ENCODE results near the gene MTMR1.
A peak's percentile ranks its signal among the peaks of the same experiment; 100 is the strongest.

The MTMR1 gene

DNA sequence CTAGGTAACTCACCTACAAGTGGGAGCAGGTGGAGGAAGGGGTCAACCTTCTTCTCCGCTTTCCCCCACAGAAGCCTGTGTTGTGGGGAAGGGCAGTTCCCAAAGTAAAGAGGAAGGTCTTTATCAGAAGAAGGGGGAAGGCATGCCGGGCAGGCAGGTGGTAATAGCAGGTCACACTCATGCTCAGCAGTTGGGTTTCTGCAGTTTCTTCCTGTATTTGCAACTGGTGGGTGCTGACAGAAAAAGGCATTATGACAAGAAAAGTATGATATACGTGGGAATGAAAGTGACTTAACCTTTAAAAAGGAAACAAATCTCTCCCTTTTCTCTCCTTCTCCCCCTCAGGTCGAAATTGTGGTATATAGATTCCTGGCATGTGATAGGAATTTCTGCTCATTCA lies 3.7 kb downstream of the MTMR1 start:
- peak overlapping the region; percentile 88 for H3K27ac ChIP-seq
- no peak for TF ChIP-seq CTCF (IDR thresholded peaks at IDR 0.05)
- H3K36me3 ChIP-seq = no peaks in the 10 kb centered on the region
- H3K9me3 ChIP-seq = no peaks in the 10 kb centered on the region
- peaks cover 49 to 52% of the 10 kb centered on the region in 2 experiments for H3K4me1 ChIP-seq (ENCODE audit: control insufficient read depth in 1 of 2, insufficient read depth in 1 of 2, low read depth in 1 of 2, low read length in 1 of 2)
- no peaks in the 10 kb centered on the region for H3K27me3 ChIP-seq
- H3K4me3 ChIP-seq (ENCODE audit: low read depth in 1 of 2, low read length in 1 of 2) = peak overlapping the region; percentile 43

DNA sequence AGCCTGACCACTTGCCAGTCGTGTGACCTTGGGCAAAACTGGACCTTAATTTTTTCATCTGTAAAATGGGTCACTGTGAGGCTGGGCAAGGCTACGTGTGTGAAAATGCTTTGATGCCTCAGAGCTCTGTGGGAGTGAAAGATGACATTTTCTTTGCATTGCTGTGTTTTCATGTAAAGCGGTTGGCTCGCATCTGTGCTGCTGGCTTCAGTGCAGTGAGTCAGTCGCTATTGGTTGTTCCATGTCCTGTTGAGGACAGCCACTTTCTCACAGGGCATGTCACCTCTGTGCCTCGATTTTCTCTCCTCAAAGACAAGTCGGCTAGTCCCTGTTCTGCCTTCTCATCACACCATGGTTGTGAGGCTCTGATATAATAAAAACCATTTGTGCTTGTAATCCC lies 4.4 kb downstream of the MTMR1 start:
- Histone ChIP-seq H3K27me3 (no peaks in the 10 kb centered on the region), H3K4me1 (ENCODE audit: control insufficient read depth in 1 of 2, insufficient read depth in 1 of 2, low read depth in 1 of 2, low read length in 1 of 2) (peaks cover 51 to 52% of the 10 kb centered on the region in 2 experiments), H3K4me3 (ENCODE audit: low read depth in 1 of 2, low read length in 1 of 2) (peak overlapping the region in 1 of 2 experiments; percentile 43), H3K27ac (peak overlapping the region; percentile 88), H3K9me3 (no peaks in the 10 kb centered on the region), H3K36me3 (no peaks in the 10 kb centered on the region)
- TF ChIP-seq CTCF (IDR thresholded peaks at IDR 0.05) = no peak

- Histone ChIP-seq H3K27ac (no peak overlapping the region), H3K4me3 (ENCODE audit: low read depth in 1 of 2, low read length in 1 of 2) (no peak overlapping the region), H3K4me1 (ENCODE audit: control insufficient read depth in 1 of 2, insufficient read depth in 1 of 2, low read depth in 1 of 2, low read length in 1 of 2) (peaks cover 64% of the 10 kb centered on the region in 2 experiments), H3K36me3 (no peaks in the 10 kb centered on the region), H3K9me3 (no peaks in the 10 kb centered on the region), H3K27me3 (no peaks in the 10 kb centered on the region)
- no peak for TF ChIP-seq CTCF (IDR thresholded peaks at IDR 0.05)
These were observed 5.8 kb downstream of the MTMR1 start for GRCh38 chrX:150698981-150699380.

DNA sequence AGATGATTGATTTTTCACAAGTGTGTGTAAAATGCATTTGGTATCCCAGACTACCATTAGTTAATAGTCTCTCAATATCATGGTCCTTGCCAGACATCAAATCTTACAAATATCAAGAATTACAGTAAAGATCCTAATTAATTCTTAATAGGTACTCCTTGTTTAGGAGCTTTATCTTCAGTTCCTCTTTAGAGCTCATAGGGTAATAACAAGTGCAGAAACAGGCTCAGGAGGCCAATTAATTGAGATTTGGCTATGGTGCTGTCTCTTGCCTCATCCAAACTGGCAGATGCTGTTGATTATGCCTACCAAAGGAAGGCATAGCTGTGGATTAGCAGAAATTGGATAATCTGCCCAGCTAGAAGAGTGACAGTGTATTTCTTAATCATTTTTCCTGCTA lies 6.9 kb downstream of the MTMR1 start:
- TF ChIP-seq CTCF (IDR thresholded peaks at IDR 0.05) = no peak
- Histone ChIP-seq H3K36me3 (no peaks in the 10 kb centered on the region), H3K4me3 (ENCODE audit: low read depth in 1 of 2, low read length in 1 of 2) (no peak overlapping the region), H3K27me3 (no peaks in the 10 kb centered on the region), H3K9me3 (no peaks in the 10 kb centered on the region), H3K4me1 (ENCODE audit: control insufficient read depth in 1 of 2, insufficient read depth in 1 of 2, low read depth in 1 of 2, low read length in 1 of 2) (peaks cover 60 to 62% of the 10 kb centered on the region in 2 experiments), H3K27ac (peak overlapping the region; percentile 13)

- no peak overlapping the region for H3K4me3 ChIP-seq (ENCODE audit: low read depth in 1 of 2, low read length in 1 of 2)
- no peak for TF ChIP-seq CTCF (IDR thresholded peaks at IDR 0.05)
- H3K27ac ChIP-seq = no peak overlapping the region
These were observed 8.2 kb downstream of the MTMR1 start for GRCh38 chrX:150701377-150701776.

More at GRCh38 chrX:150701377-150701776, 8.2 kb downstream of the MTMR1 start:
- Histone ChIP-seq H3K4me1 (ENCODE audit: control insufficient read depth in 1 of 2, insufficient read depth in 1 of 2, low read depth in 1 of 2, low read length in 1 of 2) (peaks cover 49 to 50% of the 10 kb centered on the region in 2 experiments), H3K9me3 (no peaks in the 10 kb centered on the region), H3K36me3 (no peaks in the 10 kb centered on the region), H3K27me3 (no peaks in the 10 kb centered on the region)
